ENCODE measurements around the gene AVEN. TPM values are rescaled to one million over a fixed set of nuclear protein-coding genes. Genes with fewer than 3 reads are reported as not detected.

AVEN gene
- total RNA-seq, 2 experiments from 2014 or later = 6.3 to 13.5 TPM

- no peaks in the 10 kb centered on the region for H3K9me3 ChIP-seq (ENCODE audit: low read length)
- no TSS peak for BruUV-seq (replicated peaks)
- H3K79me2 ChIP-seq (ENCODE audit: insufficient read depth, low read depth, low read length) = no peaks in the 10 kb centered on the region
- no peak overlapping the region for H3K27ac ChIP-seq (ENCODE audit: low read depth, low read length, poor library complexity, severe bottlenecking)
- H3K4me3 ChIP-seq (ENCODE audit: low read depth, low read length, poor library complexity, severe bottlenecking) = no peak overlapping the region
- H2AFZ ChIP-seq (ENCODE audit: low read length) = no peak overlapping the region
- DNase-seq (ENCODE audit: low spot score) = no peak
- no peak overlapping the region for H3K4me2 ChIP-seq (ENCODE audit: low read length)
- H4K20me1 ChIP-seq (ENCODE audit: insufficient read depth, low read length) = no peaks in the 10 kb centered on the region
- ChIA-PET POLR2A (interaction anchor here (0.6 kb wide), 1 partner anchor 175 kb away, joined by 3 read pairs; no protein-coding TSS in a partner anchor), CTCF (ENCODE audit: unreplicated experiment) (no interaction called here)
- no peak for TF ChIP-seq EZH2phosphoT487 (IDR thresholded peaks at IDR 0.05; ENCODE audit: borderline replicate concordance, low read depth, low read length)
- no peak for TF ChIP-seq CTCF (conservative IDR thresholded peaks at IDR 0.05; ENCODE audit: low read length)
- H3K9me2 ChIP-seq (ENCODE audit: insufficient read depth, low read length) = no peaks in the 10 kb centered on the region
- no peaks in the 10 kb centered on the region for H3K4me1 ChIP-seq (ENCODE audit: insufficient read depth, low read length, poor library complexity, severe bottlenecking)
- no peaks in the 10 kb centered on the region for H3K36me3 ChIP-seq (ENCODE audit: insufficient read depth, low read length)
- intact Hi-C loops (cut with micrococcal nuclease; ENCODE audit: unreplicated experiment) = no loop called here
Measured at GRCh38 chr15:33857726-33858125, 181.3 kb downstream of the AVEN start.

GRCh38 chr15:33852570-33852969, 186.4 kb downstream of the AVEN start:
- no peaks in the 10 kb centered on the region for H4K20me1 ChIP-seq (ENCODE audit: insufficient read depth, low read length)
- ChIA-PET CTCF (ENCODE audit: unreplicated experiment) (no interaction called here), POLR2A (no interaction called here)
- no peak overlapping the region for H2AFZ ChIP-seq (ENCODE audit: low read length)
- H3K27ac ChIP-seq (ENCODE audit: low read depth, low read length, poor library complexity, severe bottlenecking) = no peak overlapping the region
- intact Hi-C loops (cut with micrococcal nuclease; ENCODE audit: unreplicated experiment) = no loop called here
- H3K36me3 ChIP-seq (ENCODE audit: insufficient read depth, low read length) = no peaks in the 10 kb centered on the region
- no peaks in the 10 kb centered on the region for H3K9me2 ChIP-seq (ENCODE audit: insufficient read depth, low read length)
- no peaks in the 10 kb centered on the region for H3K79me2 ChIP-seq (ENCODE audit: insufficient read depth, low read depth, low read length)
- H3K4me2 ChIP-seq (ENCODE audit: low read length) = no peak overlapping the region
- no peak overlapping the region for H3K4me3 ChIP-seq (ENCODE audit: low read depth, low read length, poor library complexity, severe bottlenecking)
- no peaks in the 10 kb centered on the region for H3K4me1 ChIP-seq (ENCODE audit: insufficient read depth, low read length, poor library complexity, severe bottlenecking)
- TF ChIP-seq CTCF (conservative IDR thresholded peaks at IDR 0.05; ENCODE audit: low read length) = no peak
- no peak for TF ChIP-seq EZH2phosphoT487 (IDR thresholded peaks at IDR 0.05; ENCODE audit: borderline replicate concordance, low read depth, low read length)
- no TSS peak for BruUV-seq (replicated peaks)
- no peak for DNase-seq (ENCODE audit: low spot score)
- no peaks in the 10 kb centered on the region for H3K9me3 ChIP-seq (ENCODE audit: low read length)

GRCh38 chr15:33852094-33852493, 186.9 kb downstream of the AVEN start:
- no peaks in the 10 kb centered on the region for H3K9me3 ChIP-seq (ENCODE audit: low read length)
- CTCF ChIA-PET (ENCODE audit: unreplicated experiment) = no interaction called here
- H3K4me1 ChIP-seq (ENCODE audit: insufficient read depth, low read length, poor library complexity, severe bottlenecking) = no peaks in the 10 kb centered on the region
- H3K27ac ChIP-seq (ENCODE audit: low read depth, low read length, poor library complexity, severe bottlenecking) = no peak overlapping the region
- no TSS peak for BruUV-seq (replicated peaks)
- H2AFZ ChIP-seq (ENCODE audit: low read length) = no peak overlapping the region
- DNase-seq (ENCODE audit: low spot score) = no peak
- H3K79me2 ChIP-seq (ENCODE audit: insufficient read depth, low read depth, low read length) = no peaks in the 10 kb centered on the region
- POLR2A ChIA-PET = no interaction called here
- H3K4me2 ChIP-seq (ENCODE audit: low read length) = no peak overlapping the region
- no peak overlapping the region for H3K4me3 ChIP-seq (ENCODE audit: low read depth, low read length, poor library complexity, severe bottlenecking)
- no peaks in the 10 kb centered on the region for H3K36me3 ChIP-seq (ENCODE audit: insufficient read depth, low read length)
- intact Hi-C loops (cut with micrococcal nuclease; ENCODE audit: unreplicated experiment) = no loop called here
- no peaks in the 10 kb centered on the region for H3K9me2 ChIP-seq (ENCODE audit: insufficient read depth, low read length)
- TF ChIP-seq EZH2phosphoT487 (IDR thresholded peaks at IDR 0.05; ENCODE audit: borderline replicate concordance, low read depth, low read length) = no peak
- no peaks in the 10 kb centered on the region for H4K20me1 ChIP-seq (ENCODE audit: insufficient read depth, low read length)
